Measurements from ENCODE around the gene CX3CR1.

GRCh38 chr3:39288300-39288808, 8.5 kb upstream of the CX3CR1 start:
- TF ChIP-seq CTCF (conservative IDR thresholded peaks at IDR 0.05; ENCODE audit: low read depth, low read length) = peak; percentile 99
- no peak for TF ChIP-seq EZH2 (IDR thresholded peaks at IDR 0.05; ENCODE audit: low read length, unreplicated experiment)
- no peak for TF ChIP-seq EZH2phosphoT487 (IDR thresholded peaks at IDR 0.05; ENCODE audit: borderline replicate concordance, low read length)
